CD14-positive monocyte (primary cell): ENCODE measurements around the gene GNG11. TPM values are rescaled to one million over a fixed set of nuclear protein-coding genes. Genes with fewer than 3 reads are reported as not detected.

Source experiments
- DNase-seq, 3 donors: peaks; one replicate each; pipeline ENCODE4 v3.0.0-alpha.2; 2011 to 2022
- H2AFZ ChIP-seq: 2 replicates; pipeline ENCODE4 v1.6.0; 2012; ENCODE audit warnings: mild to moderate bottlenecking, low read depth, low read length, inconsistent platforms; ENCODE audit not compliant: insufficient read depth, poor library complexity, severe bottlenecking
- H3K27ac ChIP-seq, 2 donors: 1 replicate in 1 of 2; 2 replicates in 1 of 2; pipeline ENCODE4 v1.5.1; 2012 to 2013; ENCODE audit warnings: low read length in 2 of 2, control low read depth in 1 of 2, inconsistent platforms in 1 of 2, low read depth in 1 of 2, mild to moderate bottlenecking in 1 of 2
- H3K27me3 ChIP-seq, 2 donors: one replicate each; pipeline versions ENCODE4 v1.6.0 to v1.6.1; 2011 to 2013; ENCODE audit warnings: low read length in 2 of 2; ENCODE audit not compliant: control insufficient read depth in 2 of 2, insufficient read depth in 2 of 2
- H3K36me3 ChIP-seq, 2 donors: replicated peaks in 1 of 2; 1 replicate in 1 of 2; 2 replicates in 1 of 2; pipeline versions ENCODE4 v1.5.1 to v1.6.1; 2012 to 2013; ENCODE audit warnings: low read length in 2 of 2, control low read depth in 1 of 2, inconsistent platforms in 1 of 2, mild to moderate bottlenecking in 1 of 2; ENCODE audit not compliant: insufficient read depth in 2 of 2, control insufficient read depth in 1 of 2
- H3K4me1 ChIP-seq, 2 donors: 1 replicate in 1 of 2; 2 replicates in 1 of 2; pipeline versions ENCODE4 v1.5.1 to v1.6.1; 2012 to 2013; ENCODE audit warnings: low read length in 2 of 2, control low read depth in 1 of 2, inconsistent platforms in 1 of 2, mild to moderate bottlenecking in 1 of 2, moderate library complexity in 1 of 2; ENCODE audit not compliant: insufficient read depth in 2 of 2, control insufficient read depth in 1 of 2
- H3K4me2 ChIP-seq: replicated peaks from 2 replicates; pipeline ENCODE3; 2012; ENCODE audit warnings: low read length, moderate library complexity, mild to moderate bottlenecking; ENCODE audit not compliant: poor library complexity, severe bottlenecking; ENCODE audit errors: extremely low read depth
- H3K4me3 ChIP-seq, 3 experiments: fragments of 200-600 bp in 1 of 3; sonication (generic) in 1 of 3; replicated peaks in 1 of 3; 1 replicate in 2 of 3; 2 replicates in 1 of 3; pipeline ENCODE4 v1.5.1; 2011 to 2013; ENCODE audit warnings: low read length in 3 of 3, mild to moderate bottlenecking in 3 of 3, control low read depth in 2 of 3, low read depth in 2 of 3, inconsistent platforms in 1 of 3, moderate library complexity in 1 of 3
- H3K79me2 ChIP-seq: 2 replicates; pipeline ENCODE4 v1.6.0; 2012; ENCODE audit warnings: mild to moderate bottlenecking, control low read depth, inconsistent platforms, low read length, moderate library complexity; ENCODE audit not compliant: insufficient read depth
- H3K9ac ChIP-seq: 2 replicates; pipeline ENCODE4 v1.6.0; 2017; ENCODE audit warnings: low read length, mild to moderate bottlenecking; ENCODE audit not compliant: insufficient read depth, poor library complexity, severe bottlenecking
- H3K9me3 ChIP-seq, 2 donors: replicated peaks in 1 of 2; 1 replicate in 1 of 2; 2 replicates in 1 of 2; pipeline versions ENCODE4 v1.5.1 to v1.6.1; 2012 to 2013; ENCODE audit warnings: low read length in 2 of 2, control low read depth in 1 of 2; ENCODE audit not compliant: control insufficient read depth in 1 of 2, insufficient read depth in 1 of 2
- H4K20me1 ChIP-seq: 2 replicates; pipeline ENCODE4 v1.6.0; 2012; ENCODE audit warnings: mild to moderate bottlenecking, low read length, control low read depth, moderate library complexity; ENCODE audit not compliant: insufficient read depth
- H3K27ac Mint-ChIP-seq, 7 donors: one replicate each; pipeline ENCODE4 v1.8.0; 2020; ENCODE audit warnings: mild to moderate bottlenecking in 7 of 7, mixed read lengths in 7 of 7, moderate library complexity in 6 of 7, inconsistent platforms in 2 of 7
- H3K27me3 Mint-ChIP-seq, 3 donors: one replicate each; pipeline ENCODE4 v1.8.0; 2021 to 2022; ENCODE audit warnings: low read depth in 3 of 3, mild to moderate bottlenecking in 3 of 3, mixed read lengths in 3 of 3, moderate library complexity in 3 of 3, inconsistent platforms in 1 of 3
- H3K36me3 Mint-ChIP-seq, 2 donors: one replicate each; pipeline ENCODE4 v1.8.0; 2020; ENCODE audit warnings: mixed read lengths in 2 of 2, inconsistent platforms in 1 of 2, mild to moderate bottlenecking in 1 of 2
- H3K4me1 Mint-ChIP-seq: one replicate; pipeline ENCODE4 v1.8.0; 2020; ENCODE audit warnings: mild to moderate bottlenecking, mixed read lengths
- H3K4me3 Mint-ChIP-seq, 2 donors: one replicate each; pipeline ENCODE4 v1.8.0; 2020; ENCODE audit warnings: mild to moderate bottlenecking in 2 of 2, mixed read lengths in 2 of 2, moderate library complexity in 1 of 2
- H3K9me3 Mint-ChIP-seq, 7 donors: one replicate each; pipeline ENCODE4 v1.8.0; 2020 to 2022; ENCODE audit warnings: mixed read lengths in 7 of 7, mild to moderate bottlenecking in 6 of 7, moderate library complexity in 6 of 7, inconsistent platforms in 2 of 7
- CTCF ChIP-seq: fragments of 200-600 bp; IDR thresholded peaks from one replicate; pipeline ENCODE4 v1.8.0; 2022; ENCODE audit warnings: antibody characterized with exemption, mild to moderate bottlenecking
- WGBS: methylation state at CpG from one replicate; pipeline ENCODE4 v1.1.5; 2013; ENCODE audit warnings: missing lambda C conversion rate; ENCODE audit not compliant: insufficient coverage; 5-methylcytosine and 5-hydroxymethylcytosine counted together
- intact Hi-C, 2 donors: fragments of 100-400 bp; cut with micrococcal nuclease; formaldehyde crosslinking; loops; one replicate each; pipeline versions ENCODE4 v1.15.0 to v1.15.1; 2023
- polyA plus RNA-seq, 3 donors: library from polyadenylated mRNA; depleted of rRNA in 1 of 3; unstranded in 2 of 3; stranded (reverse) in 1 of 3; fragments of 300-500 nt in 2 of 3; fragments of >200 nt in 1 of 3; fragmentation: Illumina TruSeq in 2 of 3; gene quantifications; 1 replicate in 2 of 3; 2 replicates in 1 of 3; pipeline ENCODE4 v1.2.3, GENCODE V29; 2012 to 2021

GNG11 gene
- polyA plus RNA-seq, 3 donors: 1.0 to 1.6 TPM; not detected in 1

DNA sequence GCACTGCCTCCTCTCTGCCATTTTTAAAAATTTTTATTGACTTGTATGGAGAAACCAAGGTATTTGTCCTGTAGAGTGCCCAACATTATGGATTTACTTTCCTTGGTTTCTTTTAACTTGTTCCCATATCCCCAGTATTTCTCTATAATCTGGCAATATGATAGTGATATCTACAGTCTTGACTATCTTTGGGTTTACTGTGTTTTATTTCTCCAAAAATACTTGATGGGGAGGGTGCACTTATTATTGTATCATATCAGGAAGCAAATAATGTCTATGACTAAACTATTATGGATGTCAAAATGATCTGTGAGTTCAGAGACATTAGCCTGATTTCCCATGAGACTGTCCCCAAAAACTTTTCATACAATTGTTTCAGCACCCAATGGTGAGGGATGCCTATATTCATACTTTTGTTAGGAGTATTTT is 37.6 kb upstream of the GNG11 start:
- H3K36me3 ChIP-seq: no peaks in the 10 kb centered on the region
- H3K79me2 ChIP-seq: no peaks in the 10 kb centered on the region
- no peak overlapping the region for H3K27ac ChIP-seq
- H4K20me1 ChIP-seq: no peaks in the 10 kb centered on the region
- Mint-ChIP-seq H3K9me3 (peaks cover 0 to 4% (median 0%) of the 10 kb centered on the region in 7 donors), H3K36me3 (no peaks in the 10 kb centered on the region), H3K4me3 (no peak overlapping the region), H3K4me1 (no peaks in the 10 kb centered on the region), H3K27ac (no peak overlapping the region), H3K27me3 (peaks cover 8 to 14% (median 8%) of the 10 kb centered on the region in 3 donors)
- H3K4me1 ChIP-seq: no peaks in the 10 kb centered on the region
- DNase-seq: no peak
- H3K4me3 ChIP-seq: no peak overlapping the region
- no peaks in the 10 kb centered on the region for H3K9me3 ChIP-seq
- peaks cover 5 to 9% of the 10 kb centered on the region in 2 donors for H3K27me3 ChIP-seq
- H2AFZ ChIP-seq: no peak overlapping the region
- no peak overlapping the region for H3K9ac ChIP-seq
- intact Hi-C loops: no loop called here
- H3K4me2 ChIP-seq: no peak overlapping the region
- no peak for TF ChIP-seq CTCF

GRCh38 chr7:93884541-93884940 is 37.0 kb upstream of the GNG11 start:
- Histone ChIP-seq H3K4me1 (no peaks in the 10 kb centered on the region), H3K9me3 (no peaks in the 10 kb centered on the region), H3K27me3 (peaks cover 11 to 15% of the 10 kb centered on the region in 2 donors), H4K20me1 (no peaks in the 10 kb centered on the region), H3K79me2 (no peaks in the 10 kb centered on the region), H3K27ac (no peak overlapping the region), H3K36me3 (no peaks in the 10 kb centered on the region), H2AFZ (no peak overlapping the region), H3K4me2 (no peak overlapping the region), H3K4me3 (no peak overlapping the region), H3K9ac (no peak overlapping the region)
- TF ChIP-seq CTCF: no peak
- WGBS: no CpG with 5 or more reads among the region's 1 CpG
- Mint-ChIP-seq H3K4me1 (no peaks in the 10 kb centered on the region), H3K27me3 (peaks cover 11 to 19% (median 13%) of the 10 kb centered on the region in 3 donors), H3K4me3 (no peak overlapping the region), H3K27ac (no peak overlapping the region), H3K9me3 (peaks cover 0 to 4% (median 0%) of the 10 kb centered on the region in 7 donors), H3K36me3 (no peaks in the 10 kb centered on the region)
- intact Hi-C loops: no loop called here
- no peak for DNase-seq
